Measurements from ENCODE around the gene RIPK1. TPM values are rescaled to one million over a fixed set of nuclear protein-coding genes. Genes with fewer than 3 reads are reported as not detected.
"Not testable (repeated sequence)": the region's sequence is repeated elsewhere in the genome, so short reads cannot be mapped to it uniquely, and the experiment has no call there.

Gene RIPK1
- total RNA-seq = 10 to 100 TPM; 21.9 to 23.6 TPM

GRCh38 chr6:3068329-3069214 lies at the start of gene RIPK1:
Gene RIPK1, plus strand, starts transcription at chr6:3068494. Its CDS starts 8,330 bp downstream, at chr6:3076824.
- peaks cover 79% of the 10 kb centered on the region for H3K4me1 Mint-ChIP-seq (ENCODE audit: low read depth)
- peak; percentile 96 to 99 for DNase-seq
- H3K9me3 Mint-ChIP-seq = no peaks in the 10 kb centered on the region
- ATAC-seq (replicated peaks in 1 of 2) = peak; percentile 82 to 83
- peak within 1 kb of the TSS; percentile 85 to 96 for H3K4me3 Mint-ChIP-seq
- no peaks in the 10 kb centered on the region for H3K27me3 Mint-ChIP-seq (ENCODE audit: low read depth)
- H3K36me3 Mint-ChIP-seq (ENCODE audit: insufficient read depth in 2 of 2) = peaks cover 3% of the 10 kb centered on the region in 2 donors
- H3K27ac Mint-ChIP-seq = peak within 1 kb of the TSS; percentile 93

GRCh38 chr6:3019065-3019464 lies 49.2 kb upstream of the RIPK1 start:
- Mint-ChIP-seq H3K9me3 (no peaks in the 10 kb centered on the region), H3K27me3 (ENCODE audit: low read depth) (no peaks in the 10 kb centered on the region), H3K27ac (no peak overlapping the region), H3K4me3 (no peak overlapping the region), H3K4me1 (ENCODE audit: low read depth) (peaks cover 36% of the 10 kb centered on the region), H3K36me3 (ENCODE audit: insufficient read depth in 2 of 2) (peaks cover 5 to 17% of the 10 kb centered on the region in 2 donors)
- no peak for ATAC-seq (replicated peaks in 1 of 2)
- no peak for DNase-seq

GRCh38 chr6:3019749-3020320 lies 48.5 kb upstream of the RIPK1 start:
- H3K36me3 Mint-ChIP-seq (ENCODE audit: insufficient read depth in 2 of 2) = peaks cover 5 to 13% of the 10 kb centered on the region in 2 donors
- no peaks in the 10 kb centered on the region for H3K9me3 Mint-ChIP-seq
- peaks cover 44% of the 10 kb centered on the region for H3K4me1 Mint-ChIP-seq (ENCODE audit: low read depth)
- no peaks in the 10 kb centered on the region for H3K27me3 Mint-ChIP-seq (ENCODE audit: low read depth)
- ATAC-seq (replicated peaks in 1 of 2) (no peak), DNase-seq (no peak)
- no peak overlapping the region for H3K4me3 Mint-ChIP-seq
- peak overlapping the region; percentile 3 for H3K27ac Mint-ChIP-seq

- not testable (repeated sequence) for DNase-seq; H3K27me3 Mint-ChIP-seq (ENCODE audit: low read depth); ATAC-seq (replicated peaks in 1 of 2); H3K27ac Mint-ChIP-seq; H3K4me3 Mint-ChIP-seq; H3K9me3 Mint-ChIP-seq
- peaks cover 5 to 13% of the 10 kb centered on the region in 2 donors for H3K36me3 Mint-ChIP-seq (ENCODE audit: insufficient read depth in 2 of 2)
- peaks cover 53% of the 10 kb centered on the region for H3K4me1 Mint-ChIP-seq (ENCODE audit: low read depth)
These were observed 47.2 kb upstream of the RIPK1 start for GRCh38 chr6:3020976-3021598.

- peak overlapping the region; percentile 97 to 98 for H3K4me3 Mint-ChIP-seq
- peaks cover 5 to 12% of the 10 kb centered on the region in 2 donors for H3K36me3 Mint-ChIP-seq (ENCODE audit: insufficient read depth in 2 of 2)
- peaks cover 66% of the 10 kb centered on the region for H3K4me1 Mint-ChIP-seq (ENCODE audit: low read depth)
- DNase-seq = peak; percentile 25 to 43
- ATAC-seq (replicated peaks in 1 of 2) = peak; percentile 19 to 20
- H3K27ac Mint-ChIP-seq = peak overlapping the region; percentile 95
- H3K27me3 Mint-ChIP-seq (ENCODE audit: low read depth) = no peaks in the 10 kb centered on the region
- no peaks in the 10 kb centered on the region for H3K9me3 Mint-ChIP-seq
These were observed 45.3 kb upstream of the RIPK1 start for GRCh38 chr6:3022765-3023662.

- Mint-ChIP-seq H3K36me3 (ENCODE audit: insufficient read depth in 2 of 2) (peaks cover 5 to 10% of the 10 kb centered on the region in 2 donors), H3K4me3 (peak overlapping the region; percentile 97 to 98), H3K27me3 (ENCODE audit: low read depth) (no peaks in the 10 kb centered on the region), H3K4me1 (ENCODE audit: low read depth) (peaks cover 72% of the 10 kb centered on the region), H3K9me3 (no peaks in the 10 kb centered on the region), H3K27ac (peak overlapping the region; percentile 95)
- DNase-seq (peak; percentile 92 to 93), ATAC-seq (replicated peaks in 1 of 2) (peak; percentile 94 to 97)
These were observed 44.4 kb upstream of the RIPK1 start for GRCh38 chr6:3023663-3024483.

- Mint-ChIP-seq H3K9me3 (no peaks in the 10 kb centered on the region), H3K36me3 (ENCODE audit: insufficient read depth in 2 of 2) (peaks cover 3 to 7% of the 10 kb centered on the region in 2 donors), H3K4me3 (peak overlapping the region; percentile 65 to 82), H3K27ac (peak overlapping the region; percentile 80), H3K4me1 (ENCODE audit: low read depth) (peaks cover 55% of the 10 kb centered on the region), H3K27me3 (ENCODE audit: low read depth) (no peaks in the 10 kb centered on the region)
- ATAC-seq (replicated peaks in 1 of 2) (peak; percentile 16 to 44), DNase-seq (peak; percentile 26 to 55)
These were observed 41.3 kb upstream of the RIPK1 start for GRCh38 chr6:3026791-3027626.

GRCh38 chr6:3028156-3028555 lies 40.1 kb upstream of the RIPK1 start:
- H3K36me3 Mint-ChIP-seq (ENCODE audit: insufficient read depth in 2 of 2); H3K9me3 Mint-ChIP-seq; ATAC-seq (replicated peaks in 1 of 2); H3K27me3 Mint-ChIP-seq (ENCODE audit: low read depth); H3K27ac Mint-ChIP-seq: not testable (repeated sequence)
- H3K4me3 Mint-ChIP-seq = peak overlapping the region in 1 of 2 donors; percentile 25
- peaks cover 45% of the 10 kb centered on the region for H3K4me1 Mint-ChIP-seq (ENCODE audit: low read depth)
- DNase-seq = peak in 1 of 2 donors; percentile 21

GRCh38 chr6:3031857-3032640 lies 36.2 kb upstream of the RIPK1 start:
- H3K4me3 Mint-ChIP-seq = peak overlapping the region in 1 of 2 donors; percentile 16

GRCh38 chr6:3032986-3033385 lies 35.3 kb upstream of the RIPK1 start:
- H3K4me3 Mint-ChIP-seq = no peak overlapping the region
- DNase-seq = no peak
- H3K27ac Mint-ChIP-seq = no peak overlapping the region
- peak in 1 of 2 donors; percentile 54 for ATAC-seq (replicated peaks in 1 of 2)
- H3K4me1 Mint-ChIP-seq (ENCODE audit: low read depth) = peaks cover 6% of the 10 kb centered on the region
- H3K27me3 Mint-ChIP-seq (ENCODE audit: low read depth) = no peaks in the 10 kb centered on the region
- no peaks in the 10 kb centered on the region for H3K9me3 Mint-ChIP-seq
- H3K36me3 Mint-ChIP-seq (ENCODE audit: insufficient read depth in 2 of 2) = no peaks in the 10 kb centered on the region

More at GRCh38 chr6:3031857-3032640, 36.2 kb upstream of the RIPK1 start:
- H3K9me3 Mint-ChIP-seq = no peaks in the 10 kb centered on the region
- ATAC-seq (replicated peaks in 1 of 2) = peak in 1 of 2 donors; percentile 64
- no peaks in the 10 kb centered on the region for H3K27me3 Mint-ChIP-seq (ENCODE audit: low read depth)
- no peak overlapping the region for H3K27ac Mint-ChIP-seq
- no peak for DNase-seq
- H3K36me3 Mint-ChIP-seq (ENCODE audit: insufficient read depth in 2 of 2) = no peaks in the 10 kb centered on the region
- peaks cover 9% of the 10 kb centered on the region for H3K4me1 Mint-ChIP-seq (ENCODE audit: low read depth)
